Activated T-cell treated with anti-CD3 and anti-CD28 coated beads, Interleukin-2, amount 50 U/mL, for 4 hours (primary cell): ENCODE results near the gene CPE. TPM values are rescaled to one million over a fixed set of nuclear protein-coding genes. Genes with fewer than 3 reads are reported as not detected.

ENCODE experiments used
- ATAC-seq, 2 donors: fragments of 200-7000 bp; cut with Tn5 transposase; one replicate each; pipeline ENCODE4 v1.10.0; 2021
- DNase-seq: peaks from one replicate; pipeline ENCODE4 v3.0.0-alpha.2; 2020
- H3K27me3 Mint-ChIP-seq: one replicate; pipeline ENCODE4 v1.8.0; 2021; ENCODE audit warnings: low read depth, mixed read lengths
- H3K36me3 Mint-ChIP-seq: one replicate; pipeline ENCODE4 v1.8.0; 2022; ENCODE audit warnings: mixed read lengths; ENCODE audit not compliant: insufficient read depth
- H3K4me1 Mint-ChIP-seq: one replicate; pipeline ENCODE4 v1.8.0; 2021; ENCODE audit warnings: low read depth, mixed read lengths
- H3K4me3 Mint-ChIP-seq: one replicate; pipeline ENCODE4 v1.8.0; 2021; ENCODE audit warnings: mild to moderate bottlenecking, moderate library complexity, mixed read lengths
- H3K9me3 Mint-ChIP-seq: one replicate; pipeline ENCODE4 v1.8.0; 2021; ENCODE audit warnings: mixed read lengths
- total RNA-seq, 3 donors: library from RNA; stranded (reverse); gene quantifications; one replicate each; pipeline ENCODE4 v1.2.1, GENCODE V29; 2021

CPE gene
- total RNA-seq, 3 donors from 2014 or later: 0.40 TPM; not detected in 2

- Mint-ChIP-seq H3K36me3 (no peaks in the 10 kb centered on the region), H3K4me1 (no peaks in the 10 kb centered on the region), H3K27me3 (peaks cover 2% of the 10 kb centered on the region), H3K9me3 (no peaks in the 10 kb centered on the region), H3K4me3 (no peak overlapping the region)
- no peak for DNase-seq
- ATAC-seq: no peak
These were observed 24.8 kb downstream of the CPE start for GRCh38 chr4:165403637-165404036.

- Mint-ChIP-seq H3K36me3 (no peaks in the 10 kb centered on the region), H3K4me1 (no peaks in the 10 kb centered on the region), H3K27me3 (peaks cover 2% of the 10 kb centered on the region), H3K9me3 (no peaks in the 10 kb centered on the region), H3K4me3 (no peak overlapping the region)
- no peak for ATAC-seq
- no peak for DNase-seq
These were observed 25.3 kb downstream of the CPE start for GRCh38 chr4:165404080-165404479.

GRCh38 chr4:165404696-165405095 is 25.9 kb downstream of the CPE start:
- Mint-ChIP-seq H3K27me3 (peaks cover 2% of the 10 kb centered on the region), H3K4me1 (no peaks in the 10 kb centered on the region), H3K4me3 (no peak overlapping the region), H3K9me3 (no peaks in the 10 kb centered on the region), H3K36me3 (no peaks in the 10 kb centered on the region)
- DNase-seq (no peak), ATAC-seq (no peak)

- no peaks in the 10 kb centered on the region for H3K9me3 Mint-ChIP-seq
- no peak overlapping the region for H3K4me3 Mint-ChIP-seq
- ATAC-seq: no peak
- no peak for DNase-seq
- H3K4me1 Mint-ChIP-seq: no peaks in the 10 kb centered on the region
- peaks cover 2% of the 10 kb centered on the region for H3K27me3 Mint-ChIP-seq
- no peaks in the 10 kb centered on the region for H3K36me3 Mint-ChIP-seq
These were observed 31.4 kb downstream of the CPE start for GRCh38 chr4:165410214-165410613.

- no peak for DNase-seq
- no peaks in the 10 kb centered on the region for H3K27me3 Mint-ChIP-seq
- H3K9me3 Mint-ChIP-seq: no peaks in the 10 kb centered on the region
- H3K4me1 Mint-ChIP-seq: no peaks in the 10 kb centered on the region
- ATAC-seq: peak in 1 of 2 donors; percentile 14
- H3K36me3 Mint-ChIP-seq: no peaks in the 10 kb centered on the region
- no peak overlapping the region for H3K4me3 Mint-ChIP-seq
These were observed 37.1 kb downstream of the CPE start for GRCh38 chr4:165415910-165416309.

- H3K4me3 Mint-ChIP-seq: no peak overlapping the region
- H3K27me3 Mint-ChIP-seq: no peaks in the 10 kb centered on the region
- no peaks in the 10 kb centered on the region for H3K4me1 Mint-ChIP-seq
- no peaks in the 10 kb centered on the region for H3K36me3 Mint-ChIP-seq
- ATAC-seq: no peak
- no peak for DNase-seq
- H3K9me3 Mint-ChIP-seq: no peaks in the 10 kb centered on the region
These were observed 39.3 kb downstream of the CPE start for GRCh38 chr4:165418073-165418472.

- Mint-ChIP-seq H3K4me1 (peaks cover 7% of the 10 kb centered on the region), H3K36me3 (no peaks in the 10 kb centered on the region), H3K9me3 (no peaks in the 10 kb centered on the region), H3K27me3 (peaks cover 1% of the 10 kb centered on the region), H3K4me3 (no peak overlapping the region)
- no peak for DNase-seq
- ATAC-seq: no peak
These were observed 46.8 kb downstream of the CPE start for GRCh38 chr4:165425629-165426028.

GRCh38 chr4:165426331-165426730 is 47.5 kb downstream of the CPE start:
- Mint-ChIP-seq H3K27me3 (peaks cover 3% of the 10 kb centered on the region), H3K4me3 (no peak overlapping the region), H3K4me1 (peaks cover 7% of the 10 kb centered on the region), H3K36me3 (no peaks in the 10 kb centered on the region), H3K9me3 (no peaks in the 10 kb centered on the region)
- ATAC-seq (no peak), DNase-seq (no peak)

- no peaks in the 10 kb centered on the region for H3K9me3 Mint-ChIP-seq
- no peak overlapping the region for H3K4me3 Mint-ChIP-seq
- peaks cover 7% of the 10 kb centered on the region for H3K4me1 Mint-ChIP-seq
- DNase-seq (no peak), ATAC-seq (no peak)
- no peaks in the 10 kb centered on the region for H3K36me3 Mint-ChIP-seq
- peaks cover 3% of the 10 kb centered on the region for H3K27me3 Mint-ChIP-seq
These were observed 48.0 kb downstream of the CPE start for GRCh38 chr4:165426823-165427222.

GRCh38 chr4:165428957-165429356 is 50.1 kb downstream of the CPE start:
- H3K9me3 Mint-ChIP-seq: no peaks in the 10 kb centered on the region
- DNase-seq (no peak), ATAC-seq (no peak)
- H3K27me3 Mint-ChIP-seq: peaks cover 8% of the 10 kb centered on the region
- H3K4me1 Mint-ChIP-seq: peaks cover 7% of the 10 kb centered on the region
- H3K36me3 Mint-ChIP-seq: no peaks in the 10 kb centered on the region
- no peak overlapping the region for H3K4me3 Mint-ChIP-seq

GRCh38 chr4:165433529-165433928 is 54.7 kb downstream of the CPE start:
- Mint-ChIP-seq H3K9me3 (no peaks in the 10 kb centered on the region), H3K27me3 (peaks cover 7% of the 10 kb centered on the region), H3K4me1 (no peaks in the 10 kb centered on the region), H3K4me3 (no peak overlapping the region), H3K36me3 (no peaks in the 10 kb centered on the region)
- DNase-seq: no peak
- ATAC-seq: no peak

- no peaks in the 10 kb centered on the region for H3K36me3 Mint-ChIP-seq
- H3K4me3 Mint-ChIP-seq: no peak overlapping the region
- DNase-seq: no peak
- H3K27me3 Mint-ChIP-seq: peaks cover 3% of the 10 kb centered on the region
- ATAC-seq: no peak
- H3K4me1 Mint-ChIP-seq: no peaks in the 10 kb centered on the region
- H3K9me3 Mint-ChIP-seq: no peaks in the 10 kb centered on the region
These were observed 58.9 kb downstream of the CPE start for GRCh38 chr4:165437691-165438090.

GRCh38 chr4:165439344-165439743 is 60.5 kb downstream of the CPE start:
- Mint-ChIP-seq H3K4me3 (no peak overlapping the region), H3K9me3 (no peaks in the 10 kb centered on the region), H3K36me3 (no peaks in the 10 kb centered on the region), H3K27me3 (no peaks in the 10 kb centered on the region), H3K4me1 (no peaks in the 10 kb centered on the region)
- DNase-seq: no peak
- ATAC-seq: no peak

- no peaks in the 10 kb centered on the region for H3K9me3 Mint-ChIP-seq
- H3K36me3 Mint-ChIP-seq: no peaks in the 10 kb centered on the region
- H3K27me3 Mint-ChIP-seq: no peaks in the 10 kb centered on the region
- DNase-seq (no peak), ATAC-seq (no peak)
- H3K4me1 Mint-ChIP-seq: no peaks in the 10 kb centered on the region
- no peak overlapping the region for H3K4me3 Mint-ChIP-seq
These were observed 61.2 kb downstream of the CPE start for GRCh38 chr4:165439981-165440380.

GRCh38 chr4:165440415-165441158 is 61.8 kb downstream of the CPE start:
- Mint-ChIP-seq H3K36me3 (no peaks in the 10 kb centered on the region), H3K9me3 (no peaks in the 10 kb centered on the region), H3K4me1 (no peaks in the 10 kb centered on the region), H3K27me3 (no peaks in the 10 kb centered on the region), H3K4me3 (no peak overlapping the region)
- ATAC-seq (no peak), DNase-seq (no peak)
